SU-DHL-6 (cell line): Measurements from ENCODE around the gene CD180.

Experiments used
- CTCF ChIP-seq: fragments of 200-600 bp; sonication (generic); IDR thresholded peaks from one replicate; pipeline ENCODE4 v1.5.1; 2017; ENCODE audit warnings: antibody characterized with exemption, mild to moderate bottlenecking, low read length, moderate library complexity; ENCODE audit not compliant: insufficient read depth, poor library complexity, severe bottlenecking
- EZH2phosphoT487 ChIP-seq: fragments of 200-600 bp; sonication (generic), shearing (Covaris generic); conservative IDR thresholded peaks from 2 replicates; pipeline ENCODE4 v1.6.1; 2018; ENCODE audit warnings: mild to moderate bottlenecking, antibody characterized with exemption, low read length, moderate library complexity, mixed read lengths

- TF ChIP-seq CTCF (no peak), EZH2phosphoT487 (no peak)
Observed at GRCh38 chr5:67206461-67206860, 9.9 kb upstream of the CD180 start.
